RWPE1 (cell line): ENCODE data around the gene CDH13.

Source experiments
- CTCF ChIA-PET: fragments of 350-600 bp; sonication (Branson Sonifier 250); formaldehyde crosslinking; extraction: SDS; loops from one replicate; lab custom pipeline; 2021; lab: Yijun Ruan, JAX
- POLR2A ChIA-PET: fragments of 400-600 bp; formaldehyde crosslinking; extraction: SDS; loops from one replicate; lab custom pipeline; 2020; ENCODE audit warnings: antibody characterized with exemption; ENCODE audit not compliant: low non-redundant PET; lab: Yijun Ruan, JAX
- DNase-seq: peaks from one replicate; pipeline ENCODE4 v3.0.0; 2012; ENCODE audit warnings: low spot score
- H3K27ac ChIP-seq: fragments of 450-650 bp; 2 replicates; pipeline ENCODE4 v1.5.1; 2017
- CTCF ChIP-seq: fragments of 450-650 bp; conservative IDR thresholded peaks from 2 replicates; pipeline ENCODE4 v1.5.1; 2017; ENCODE audit warnings: low read depth, mild to moderate bottlenecking

The CDH13 gene

DNA sequence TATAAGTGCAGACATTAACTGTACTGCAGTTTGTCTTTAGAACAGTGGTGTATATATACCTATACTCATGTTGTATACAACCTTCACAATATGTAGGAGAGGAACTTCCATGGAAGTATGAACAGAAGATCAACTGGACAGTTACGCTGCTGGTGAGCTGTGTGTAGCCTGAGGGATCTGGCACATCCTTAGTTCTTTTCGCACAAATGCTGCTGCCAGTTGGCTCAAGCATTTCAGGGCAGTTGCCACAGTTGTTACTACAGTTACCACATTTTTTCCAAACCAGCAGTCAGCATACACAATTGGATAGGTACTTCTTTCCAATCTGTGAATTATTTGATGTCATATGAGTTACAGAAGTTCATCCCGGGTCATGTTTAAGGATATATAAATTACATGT is 641.4 kb downstream of the CDH13 start:
- DNase-seq, result no peak
- ChIA-PET CTCF (no interaction called here), POLR2A (no interaction called here)
- no peak for TF ChIP-seq CTCF
- no peak overlapping the region for H3K27ac ChIP-seq

- ChIA-PET POLR2A (no interaction called here), CTCF (no interaction called here)
- no peak overlapping the region for H3K27ac ChIP-seq
- no peak for TF ChIP-seq CTCF
- DNase-seq, result no peak
These were observed 642.3 kb downstream of the CDH13 start for GRCh38 chr16:83269048-83269447.

DNA sequence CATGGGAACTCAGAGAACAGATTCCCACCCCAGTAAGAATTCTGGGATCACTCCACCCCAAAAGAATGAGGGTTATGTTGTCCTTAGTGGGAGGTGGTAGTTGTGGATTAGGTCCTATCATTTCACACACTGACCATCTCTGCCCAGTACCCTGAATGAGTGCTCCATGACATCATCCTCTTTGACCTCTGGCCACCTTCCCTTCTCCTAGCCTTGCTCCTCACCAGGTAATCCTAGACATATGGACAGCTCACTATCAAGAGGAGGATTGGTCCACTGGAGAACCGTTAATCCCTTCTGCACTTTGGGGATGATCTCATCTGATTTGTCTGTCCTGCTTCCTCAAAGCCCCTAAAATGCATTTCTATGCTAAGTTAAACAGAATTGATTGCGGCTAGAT is 642.8 kb downstream of the CDH13 start:
- TF ChIP-seq CTCF, result no peak
- H3K27ac ChIP-seq, result no peak overlapping the region
- ChIA-PET CTCF (no interaction called here), POLR2A (no interaction called here)
- DNase-seq, result no peak

DNA sequence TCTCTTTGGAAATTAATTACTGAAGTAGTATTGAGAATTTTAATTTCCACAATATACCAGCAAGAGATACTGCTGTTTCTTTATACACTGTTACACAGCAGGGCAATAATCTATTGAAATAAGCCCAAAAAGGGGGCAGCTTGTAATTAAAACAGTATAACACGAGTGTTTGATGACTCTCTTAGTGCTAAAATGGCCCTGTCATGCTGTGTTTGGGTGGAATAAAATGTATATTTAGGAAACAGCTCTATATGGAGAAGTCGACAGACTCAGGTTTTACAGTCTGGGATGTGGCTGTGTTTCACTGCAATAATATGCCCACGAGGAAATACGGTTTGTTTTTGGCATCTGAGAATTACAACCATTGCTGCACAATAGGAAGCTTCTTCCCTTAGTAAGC is 643.3 kb downstream of the CDH13 start:
- POLR2A ChIA-PET, result no interaction called here

GRCh38 chr16:83270640-83271039 is 643.9 kb downstream of the CDH13 start:
- no peak for DNase-seq
- CTCF ChIA-PET, result no interaction called here
- POLR2A ChIA-PET, result no interaction called here
- H3K27ac ChIP-seq, result no peak overlapping the region
- TF ChIP-seq CTCF, result no peak

More for the DNA sequence above, 643.3 kb downstream of the CDH13 start:
- no peak for TF ChIP-seq CTCF
- DNase-seq, result no peak
- CTCF ChIA-PET, result no interaction called here
- H3K27ac ChIP-seq, result no peak overlapping the region

- no peak for DNase-seq
- ChIA-PET POLR2A (no interaction called here), CTCF (no interaction called here)
- TF ChIP-seq CTCF, result no peak
- no peak overlapping the region for H3K27ac ChIP-seq
These were observed 644.4 kb downstream of the CDH13 start for GRCh38 chr16:83271123-83271522.
